A204.1 (cell line): ENCODE data around the gene NDFIP2.

Experiments
- FAIRE-seq: peaks from 2 replicates; lab custom pipeline; 2012; peaks lifted over from hg19 to GRCh38; lab: Jason Lieb, UNC

The NDFIP2 gene

GRCh38 chr13:79459906-79460305 is 21.0 kb upstream of the NDFIP2 start:
- FAIRE-seq: no peak

- FAIRE-seq: no peak
Observed at GRCh38 chr13:79462895-79463294, 18.1 kb upstream of the NDFIP2 start.

- no peak for FAIRE-seq
Observed at GRCh38 chr13:79463604-79464003, 17.4 kb upstream of the NDFIP2 start.

- no peak for FAIRE-seq
Observed at GRCh38 chr13:79466872-79467271, 14.1 kb upstream of the NDFIP2 start.

- no peak for FAIRE-seq
Observed at GRCh38 chr13:79468402-79468801, 12.6 kb upstream of the NDFIP2 start.

- FAIRE-seq: no peak
Observed at GRCh38 chr13:79468819-79469218, 12.1 kb upstream of the NDFIP2 start.

- no peak for FAIRE-seq
Observed at GRCh38 chr13:79469608-79470007, 11.3 kb upstream of the NDFIP2 start.

GRCh38 chr13:79470666-79471065 is 10.3 kb upstream of the NDFIP2 start:
- no peak for FAIRE-seq

GRCh38 chr13:79475569-79475968 is 5.4 kb upstream of the NDFIP2 start:
- no peak for FAIRE-seq

GRCh38 chr13:79477968-79478367 is 3.0 kb upstream of the NDFIP2 start:
- FAIRE-seq: no peak

GRCh38 chr13:79479882-79480281 is 1.1 kb upstream of the NDFIP2 start:
- no peak for FAIRE-seq

GRCh38 chr13:79481685-79482052 is 714 bp downstream of the NDFIP2 start:
- no peak for FAIRE-seq

- FAIRE-seq: no peak
Observed at GRCh38 chr13:79482281-79482970, 1.5 kb downstream of the NDFIP2 start.

GRCh38 chr13:79483086-79483706 is 2.2 kb downstream of the NDFIP2 start:
- no peak for FAIRE-seq

- no peak for FAIRE-seq
Observed at GRCh38 chr13:79485014-79485811, 4.3 kb downstream of the NDFIP2 start.

GRCh38 chr13:79486433-79487188 is 5.7 kb downstream of the NDFIP2 start:
- no peak for FAIRE-seq

- FAIRE-seq: no peak
Observed at GRCh38 chr13:79490326-79490725, 9.4 kb downstream of the NDFIP2 start.

GRCh38 chr13:79490824-79491223 is 9.9 kb downstream of the NDFIP2 start:
- FAIRE-seq: no peak

GRCh38 chr13:79491715-79492114 is 10.8 kb downstream of the NDFIP2 start:
- no peak for FAIRE-seq

GRCh38 chr13:79492313-79492798 is 11.4 kb downstream of the NDFIP2 start:
- FAIRE-seq: no peak

- no peak for FAIRE-seq
Observed at GRCh38 chr13:79492918-79493594, 12.1 kb downstream of the NDFIP2 start.

- no peak for FAIRE-seq
Observed at GRCh38 chr13:79496188-79496587, 15.2 kb downstream of the NDFIP2 start.
